Measurements from ENCODE around the gene OSMR. TPM values are rescaled to one million over a fixed set of nuclear protein-coding genes. Genes with fewer than 3 reads are reported as not detected.

Gene OSMR
- total RNA-seq, 1 donor from 2014 or later: 2.8 TPM

DNA sequence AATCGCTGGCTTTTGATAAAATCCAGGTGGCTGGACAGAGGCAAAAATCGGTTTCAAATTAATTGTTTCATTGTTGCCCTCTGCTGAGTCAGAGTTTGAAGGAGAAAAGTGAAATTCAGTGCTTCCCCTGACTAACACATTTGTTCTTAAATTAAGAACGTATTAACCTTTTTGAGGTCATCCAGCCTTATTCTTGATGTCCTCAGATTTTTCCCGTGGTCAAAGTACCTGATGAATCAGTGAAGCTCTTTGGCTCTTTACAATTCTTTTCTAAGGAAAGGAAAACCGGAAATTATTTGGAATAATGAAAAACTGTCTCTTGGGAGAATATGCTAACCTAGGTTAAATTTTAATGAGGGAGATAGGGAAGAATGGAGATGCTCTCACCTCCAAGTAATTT, 21.6 kb downstream of the OSMR start:
- H3K36me3 Mint-ChIP-seq (ENCODE audit: low read depth): peaks cover 9% of the 10 kb centered on the region
- H3K4me3 Mint-ChIP-seq: no peak overlapping the region
- no peaks in the 10 kb centered on the region for H3K27me3 Mint-ChIP-seq (ENCODE audit: low read depth)
- peaks cover 9% of the 10 kb centered on the region for H3K9me3 Mint-ChIP-seq
- DNase-seq (ENCODE audit: low read depth, low spot score): no peak
- TF ChIP-seq, protein P1, sequence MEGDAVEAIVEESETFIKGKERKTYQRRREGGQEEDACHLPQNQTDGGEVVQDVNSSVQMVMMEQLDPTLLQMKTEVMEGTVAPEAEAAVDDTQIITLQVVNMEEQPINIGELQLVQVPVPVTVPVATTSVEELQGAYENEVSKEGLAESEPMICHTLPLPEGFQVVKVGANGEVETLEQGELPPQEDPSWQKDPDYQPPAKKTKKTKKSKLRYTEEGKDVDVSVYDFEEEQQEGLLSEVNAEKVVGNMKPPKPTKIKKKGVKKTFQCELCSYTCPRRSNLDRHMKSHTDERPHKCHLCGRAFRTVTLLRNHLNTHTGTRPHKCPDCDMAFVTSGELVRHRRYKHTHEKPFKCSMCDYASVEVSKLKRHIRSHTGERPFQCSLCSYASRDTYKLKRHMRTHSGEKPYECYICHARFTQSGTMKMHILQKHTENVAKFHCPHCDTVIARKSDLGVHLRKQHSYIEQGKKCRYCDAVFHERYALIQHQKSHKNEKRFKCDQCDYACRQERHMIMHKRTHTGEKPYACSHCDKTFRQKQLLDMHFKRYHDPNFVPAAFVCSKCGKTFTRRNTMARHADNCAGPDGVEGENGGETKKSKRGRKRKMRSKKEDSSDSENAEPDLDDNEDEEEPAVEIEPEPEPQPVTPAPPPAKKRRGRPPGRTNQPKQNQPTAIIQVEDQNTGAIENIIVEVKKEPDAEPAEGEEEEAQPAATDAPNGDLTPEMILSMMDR (conservative IDR thresholded peaks at IDR 0.05): no peak
- H3K4me1 Mint-ChIP-seq: peaks cover 28% of the 10 kb centered on the region
- no peak overlapping the region for H3K27ac Mint-ChIP-seq (ENCODE audit: unreplicated experiment)

DNA sequence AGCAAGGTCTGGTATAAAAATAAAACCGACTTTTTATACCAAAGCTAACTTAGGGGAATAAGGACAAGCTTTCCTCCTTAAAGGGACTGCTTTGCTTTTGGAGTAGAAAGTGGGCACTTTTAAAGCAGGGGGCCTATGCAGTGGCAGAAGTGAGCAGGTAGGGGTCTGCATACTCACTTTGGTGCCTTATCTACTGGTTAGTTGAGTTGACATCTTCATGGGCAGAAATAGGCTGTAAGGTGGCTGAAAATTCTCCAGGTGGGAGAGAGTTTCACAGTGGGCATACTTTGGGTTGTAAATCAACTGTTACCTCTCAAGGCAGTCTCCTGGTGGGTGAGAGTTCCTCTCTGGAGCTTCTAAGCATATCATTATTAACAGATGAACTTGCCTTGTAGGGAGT, 24.8 kb downstream of the OSMR start:
- H3K36me3 Mint-ChIP-seq (ENCODE audit: low read depth): peaks cover 4% of the 10 kb centered on the region
- H3K27ac Mint-ChIP-seq (ENCODE audit: unreplicated experiment): no peak overlapping the region
- H3K27me3 Mint-ChIP-seq (ENCODE audit: low read depth): no peaks in the 10 kb centered on the region
- peaks cover 28% of the 10 kb centered on the region for H3K4me1 Mint-ChIP-seq
- no peaks in the 10 kb centered on the region for H3K9me3 Mint-ChIP-seq
- no peak for DNase-seq (ENCODE audit: low read depth, low spot score)
- no peak overlapping the region for H3K4me3 Mint-ChIP-seq
- TF ChIP-seq, protein P1 (conservative IDR thresholded peaks at IDR 0.05): no peak

DNA sequence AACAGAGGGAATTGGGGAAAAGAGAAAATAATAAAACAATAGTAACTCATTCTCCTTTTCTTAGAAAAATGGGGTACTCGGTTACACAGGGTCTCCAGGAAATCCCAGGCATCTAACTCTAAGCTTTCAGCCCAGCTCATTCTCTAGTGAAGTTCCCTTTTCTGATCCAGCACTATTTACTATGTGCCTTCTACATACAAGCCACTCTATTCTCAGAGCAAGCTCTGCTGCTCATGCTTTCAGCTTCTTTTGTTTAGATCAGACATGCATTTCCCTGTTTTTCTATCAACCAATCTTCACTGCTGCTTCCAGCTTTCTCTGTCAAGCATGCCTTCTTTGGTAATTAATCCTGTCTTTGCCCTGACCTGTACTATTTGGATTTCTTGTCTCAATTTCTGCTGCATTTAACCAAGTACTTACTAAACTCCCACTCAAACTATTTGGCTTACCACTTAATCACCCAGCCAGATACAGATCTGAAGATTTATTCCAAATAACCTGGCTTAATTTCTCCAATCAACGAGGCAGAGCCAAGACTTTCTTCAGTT, 25.3 kb downstream of the OSMR start:
- DNase-seq (ENCODE audit: low read depth, low spot score): no peak
- no peaks in the 10 kb centered on the region for H3K9me3 Mint-ChIP-seq
- H3K4me3 Mint-ChIP-seq: no peak overlapping the region
- H3K27ac Mint-ChIP-seq (ENCODE audit: unreplicated experiment): peak overlapping the region; percentile 31
- TF ChIP-seq, protein P1 (conservative IDR thresholded peaks at IDR 0.05): no peak
- H3K27me3 Mint-ChIP-seq (ENCODE audit: low read depth): no peaks in the 10 kb centered on the region
- H3K36me3 Mint-ChIP-seq (ENCODE audit: low read depth): peaks cover 4% of the 10 kb centered on the region
- peaks cover 28% of the 10 kb centered on the region for H3K4me1 Mint-ChIP-seq

DNA sequence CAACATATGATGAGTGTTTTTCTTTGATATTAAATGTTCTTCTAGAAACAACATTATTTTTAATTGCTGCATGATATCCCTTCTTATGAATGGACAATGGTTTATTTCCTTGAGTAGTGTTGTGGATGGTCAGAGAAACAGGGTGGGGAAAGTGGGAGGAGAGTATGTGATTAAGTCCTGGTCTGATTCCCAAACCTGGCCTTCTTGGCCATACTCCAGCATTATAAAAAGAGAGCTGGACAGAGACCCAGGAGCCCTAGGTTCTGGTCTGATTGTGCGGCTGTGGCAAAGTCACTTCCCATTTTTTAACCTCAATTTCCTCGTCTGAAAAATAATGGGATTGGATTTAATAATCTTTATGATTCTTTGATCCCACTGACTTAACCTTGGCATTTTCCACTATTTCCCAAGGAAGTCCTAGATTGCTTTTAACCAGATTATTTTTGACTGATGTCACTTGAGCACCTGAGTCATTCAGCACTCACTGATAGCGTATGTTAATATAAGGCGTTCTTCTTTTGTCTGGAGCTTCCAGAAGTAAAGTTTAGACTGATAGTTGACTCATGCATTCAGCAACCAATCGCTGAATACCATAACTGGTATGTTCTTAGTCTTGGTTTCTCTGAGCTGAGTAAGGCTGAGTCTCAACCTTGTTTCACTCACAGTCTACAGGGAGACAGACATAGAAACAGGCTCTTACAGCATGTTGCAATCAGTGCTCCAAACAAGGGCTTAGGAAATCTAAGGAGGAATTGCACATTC, 26.2 kb downstream of the OSMR start:
- no peak for DNase-seq (ENCODE audit: low read depth, low spot score)
- Mint-ChIP-seq H3K4me3 (no peak overlapping the region), H3K36me3 (ENCODE audit: low read depth) (peaks cover 4% of the 10 kb centered on the region), H3K27ac (ENCODE audit: unreplicated experiment) (no peak overlapping the region), H3K27me3 (ENCODE audit: low read depth) (no peaks in the 10 kb centered on the region), H3K9me3 (peaks cover 5% of the 10 kb centered on the region), H3K4me1 (peaks cover 28% of the 10 kb centered on the region)
- TF ChIP-seq, protein P1 (conservative IDR thresholded peaks at IDR 0.05): no peak

DNA sequence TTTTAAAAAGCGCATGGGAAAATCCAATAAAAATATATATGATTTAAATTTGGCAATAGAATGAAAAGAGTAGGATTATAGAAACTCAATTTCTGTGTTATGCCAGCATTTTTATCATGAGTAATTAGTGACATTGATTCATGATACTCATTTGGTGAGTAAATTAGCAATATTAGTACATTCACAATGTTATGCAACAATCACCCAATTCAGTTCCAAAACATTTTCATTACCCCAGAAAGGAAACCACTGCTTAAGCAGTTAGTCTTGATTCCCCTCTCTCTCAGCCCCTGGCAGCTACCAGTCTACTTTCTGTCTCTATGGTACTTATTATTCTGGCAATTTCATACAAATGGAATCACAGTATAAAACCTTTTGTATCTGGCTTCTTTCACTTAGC, 27.0 kb downstream of the OSMR start:
- Mint-ChIP-seq H3K4me3 (no peak overlapping the region), H3K36me3 (ENCODE audit: low read depth) (peaks cover 4% of the 10 kb centered on the region), H3K4me1 (peaks cover 28% of the 10 kb centered on the region), H3K27me3 (ENCODE audit: low read depth) (no peaks in the 10 kb centered on the region), H3K27ac (ENCODE audit: unreplicated experiment) (no peak overlapping the region), H3K9me3 (peaks cover 9% of the 10 kb centered on the region)
- TF ChIP-seq, protein P1 (conservative IDR thresholded peaks at IDR 0.05): no peak
- no peak for DNase-seq (ENCODE audit: low read depth, low spot score)

All from neural crest cell (in vitro differentiated cells).